Breast epithelium (tissue), 3 donors: ENCODE results near the gene TSPYL2.

Experiments used
- POLR2A ChIP-seq: fragments of 450-650 bp; IDR thresholded peaks from one replicate; pipeline ENCODE4 v1.6.1; 2016; ENCODE audit warnings: antibody characterized with exemption, mild to moderate bottlenecking, moderate library complexity
- POLR2AphosphoS5 ChIP-seq, 3 donors: sonication (generic); formaldehyde crosslinking; IDR thresholded peaks; one replicate each; pipeline ENCODE4 v1.6.1; 2017; ENCODE audit warnings: antibody characterized with exemption in 3 of 3
- TF ChIP-seq, protein P1 (sequence below), 3 donors: fragments of 450-650 bp; IDR thresholded peaks; one replicate each; pipeline ENCODE4 v1.5.1; 2016 to 2017; ENCODE audit warnings: antibody characterized with exemption in 3 of 3, mild to moderate bottlenecking in 3 of 3, moderate library complexity in 3 of 3

GRCh38 chrX:53114864-53115549 lies 32.8 kb downstream of the TSPYL2 start:
- TF ChIP-seq, protein P1, sequence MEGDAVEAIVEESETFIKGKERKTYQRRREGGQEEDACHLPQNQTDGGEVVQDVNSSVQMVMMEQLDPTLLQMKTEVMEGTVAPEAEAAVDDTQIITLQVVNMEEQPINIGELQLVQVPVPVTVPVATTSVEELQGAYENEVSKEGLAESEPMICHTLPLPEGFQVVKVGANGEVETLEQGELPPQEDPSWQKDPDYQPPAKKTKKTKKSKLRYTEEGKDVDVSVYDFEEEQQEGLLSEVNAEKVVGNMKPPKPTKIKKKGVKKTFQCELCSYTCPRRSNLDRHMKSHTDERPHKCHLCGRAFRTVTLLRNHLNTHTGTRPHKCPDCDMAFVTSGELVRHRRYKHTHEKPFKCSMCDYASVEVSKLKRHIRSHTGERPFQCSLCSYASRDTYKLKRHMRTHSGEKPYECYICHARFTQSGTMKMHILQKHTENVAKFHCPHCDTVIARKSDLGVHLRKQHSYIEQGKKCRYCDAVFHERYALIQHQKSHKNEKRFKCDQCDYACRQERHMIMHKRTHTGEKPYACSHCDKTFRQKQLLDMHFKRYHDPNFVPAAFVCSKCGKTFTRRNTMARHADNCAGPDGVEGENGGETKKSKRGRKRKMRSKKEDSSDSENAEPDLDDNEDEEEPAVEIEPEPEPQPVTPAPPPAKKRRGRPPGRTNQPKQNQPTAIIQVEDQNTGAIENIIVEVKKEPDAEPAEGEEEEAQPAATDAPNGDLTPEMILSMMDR (IDR thresholded peaks at IDR 0.05): no peak
- TF ChIP-seq POLR2A: no peak
- TF ChIP-seq POLR2AphosphoS5 (IDR thresholded peaks at IDR 0.05): no peak
